Fibroblast of the conjunctiva (primary cell): Measurements from ENCODE around the gene TRIL.

ENCODE experiments used
- DNase-seq: peaks from one replicate; pipeline ENCODE4 v3.0.0-alpha.2; 2010; ENCODE audit warnings: low read depth

Gene TRIL

DNA sequence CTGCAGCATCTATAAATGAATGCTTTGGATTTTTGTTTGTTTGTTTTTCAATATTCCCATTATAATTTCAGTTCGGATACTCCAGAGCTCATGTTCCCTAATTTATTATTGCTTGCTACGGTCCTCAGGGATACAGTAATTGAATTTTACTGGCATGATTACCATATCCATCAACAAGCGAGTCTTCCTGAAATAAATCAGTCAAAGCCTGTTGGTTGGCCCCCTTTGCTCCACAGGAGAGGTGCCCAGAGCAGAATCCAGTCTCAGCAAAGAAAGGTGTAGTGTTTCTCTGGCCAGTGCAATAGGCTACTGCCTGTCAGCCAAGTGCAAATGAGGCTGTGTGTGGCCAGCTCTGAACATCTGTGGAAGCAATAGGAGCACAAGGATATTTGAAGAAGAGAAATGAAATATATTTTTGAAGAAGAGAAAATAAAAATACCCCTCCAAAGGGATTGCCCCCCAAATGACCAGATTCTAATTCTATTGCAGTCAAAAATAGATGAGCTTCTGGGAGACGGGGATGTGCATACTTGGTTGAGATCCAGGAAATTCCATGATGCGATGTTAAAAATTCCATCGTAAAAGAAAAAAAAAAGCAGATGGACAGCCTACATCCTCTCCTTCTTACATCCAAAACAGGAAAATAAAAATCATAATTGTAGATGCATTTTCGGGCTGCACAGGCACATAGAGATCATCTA lies 18.1 kb downstream of the TRIL start:
- DNase-seq, result no peak

DNA sequence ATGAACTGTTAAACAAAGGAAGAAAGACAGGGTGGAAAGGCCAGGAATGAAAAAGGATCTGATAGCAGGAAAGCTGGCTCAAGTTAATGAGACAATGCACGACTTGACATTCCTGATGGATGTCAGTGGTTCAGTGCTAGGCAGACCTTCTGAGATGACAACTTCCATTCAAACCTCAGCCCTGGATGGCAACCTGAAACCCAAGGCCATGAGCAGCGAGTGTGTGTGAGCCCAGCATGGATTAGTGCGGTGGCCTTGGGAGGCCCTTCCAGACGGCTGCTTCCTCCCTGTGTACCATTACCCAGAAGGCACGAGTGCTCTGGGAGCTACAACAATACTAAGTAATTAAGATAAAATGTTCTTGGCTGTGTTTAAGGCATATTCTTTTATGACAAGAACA lies 18.8 kb downstream of the TRIL start:
- DNase-seq, result no peak

DNA sequence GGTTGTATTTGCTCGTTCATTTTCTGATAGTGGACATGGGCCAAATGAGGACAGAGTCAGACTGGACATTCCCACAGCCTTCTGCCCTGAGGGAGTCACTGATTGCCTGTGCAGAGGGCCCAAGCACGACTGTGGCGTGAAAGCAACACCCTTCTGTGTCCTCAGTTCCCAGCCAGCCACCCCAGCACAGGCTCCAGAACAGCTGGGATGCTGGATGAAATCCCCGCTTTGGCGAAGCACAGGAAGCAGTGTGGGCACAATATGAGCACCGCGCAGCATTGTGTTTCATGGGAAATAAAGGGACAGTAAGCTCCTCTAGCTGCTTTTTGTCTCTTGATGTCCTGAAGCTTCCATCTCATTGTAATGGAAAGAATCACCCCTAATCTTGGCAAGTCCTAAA lies 20.5 kb downstream of the TRIL start:
- DNase-seq, result no peak

DNA sequence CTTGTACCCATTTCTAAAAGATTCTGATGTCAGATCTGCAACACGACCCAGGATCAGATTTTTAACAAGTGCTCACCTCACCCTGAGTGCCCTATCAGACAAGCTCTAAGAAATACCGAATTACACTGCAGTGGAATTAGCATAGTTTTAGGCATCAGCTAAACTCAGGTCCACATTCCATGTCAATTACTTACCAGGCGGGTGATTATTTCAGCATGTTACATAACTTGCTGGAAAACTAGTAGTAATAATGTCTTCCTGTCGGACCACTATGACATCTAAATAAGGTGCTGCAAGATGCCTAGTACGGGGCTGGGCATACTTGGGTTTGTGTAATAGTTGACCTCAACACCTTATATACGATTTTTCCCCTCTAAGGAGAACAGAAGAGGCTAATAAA lies 21.0 kb downstream of the TRIL start:
- no peak for DNase-seq

DNA sequence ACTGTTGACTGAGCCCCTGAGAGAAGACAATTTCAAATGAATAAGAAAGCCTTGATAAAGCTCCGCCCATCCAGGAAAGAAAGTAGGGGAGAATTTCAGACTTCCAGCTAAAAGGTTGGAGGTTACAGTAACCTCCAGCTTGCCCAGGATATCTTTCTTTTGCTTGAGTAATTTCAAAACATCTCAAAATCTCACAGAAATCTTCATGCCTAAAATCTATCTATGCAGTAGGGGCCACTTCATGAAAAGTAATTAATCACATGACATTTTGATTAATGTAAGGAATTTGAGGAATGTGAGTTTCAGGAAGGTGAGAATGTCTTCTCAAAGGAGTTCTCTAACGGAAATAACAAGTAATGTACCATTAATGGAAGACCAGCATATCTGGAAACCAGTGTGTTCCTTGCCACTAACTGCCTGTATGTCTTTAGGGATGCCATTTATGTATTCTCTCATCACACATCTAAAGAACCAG lies 24.2 kb downstream of the TRIL start:
- no peak for DNase-seq

DNA sequence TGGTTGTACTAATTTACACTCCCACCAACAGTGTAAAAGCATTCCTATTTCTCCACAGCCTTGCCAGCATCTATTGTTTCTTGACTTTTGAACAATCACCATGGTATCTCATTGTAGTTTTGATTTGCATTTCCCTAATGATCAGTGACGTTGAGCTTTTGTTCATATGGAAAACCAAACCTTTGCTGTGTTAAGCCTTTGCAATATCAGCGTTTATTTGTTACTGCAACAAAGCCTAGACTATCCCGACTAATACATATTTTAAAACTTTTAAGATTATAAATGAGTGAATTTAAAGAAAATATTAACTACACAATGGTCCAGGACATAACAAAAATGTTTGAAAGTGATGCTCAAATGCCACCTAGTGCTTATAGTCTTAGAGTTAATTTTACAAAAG lies 26.6 kb downstream of the TRIL start:
- DNase-seq, result no peak

GRCh38 chr7:28926871-28927597 lies 31.1 kb downstream of the TRIL start:
- DNase-seq, result peak; percentile 88

DNA sequence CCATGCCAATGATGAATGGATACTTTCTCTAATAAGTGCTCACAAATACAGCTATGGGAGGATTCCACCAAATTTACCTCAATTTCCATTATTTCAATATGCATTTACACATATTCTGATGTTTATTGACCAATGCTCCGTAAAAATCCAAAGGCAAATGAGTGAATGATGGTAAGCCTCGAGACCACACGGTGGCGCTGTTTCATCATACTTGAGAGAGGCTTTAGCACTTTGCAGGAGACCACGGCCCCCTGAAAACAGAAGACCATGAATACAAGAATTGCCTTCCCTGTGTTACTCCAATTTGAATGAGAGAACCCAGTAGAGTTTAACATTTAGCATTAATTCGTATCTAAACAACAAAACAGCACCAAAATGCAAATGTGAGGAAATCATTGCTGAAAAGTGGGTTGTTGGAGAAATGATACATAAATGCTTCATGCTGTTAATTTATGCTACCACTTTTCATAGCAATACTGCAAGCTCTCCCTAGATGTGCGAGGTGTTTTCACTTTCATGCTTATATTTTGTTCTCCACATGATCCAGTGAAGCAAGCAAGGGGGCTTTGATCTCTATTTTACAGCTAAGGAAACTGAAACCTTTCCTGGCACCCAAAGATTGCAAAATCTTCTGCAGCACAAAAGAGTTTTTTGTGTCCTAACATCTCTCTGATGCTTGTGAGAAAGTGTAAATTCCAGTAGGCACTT lies 35.4 kb downstream of the TRIL start:
- peak; percentile 75 for DNase-seq

DNA sequence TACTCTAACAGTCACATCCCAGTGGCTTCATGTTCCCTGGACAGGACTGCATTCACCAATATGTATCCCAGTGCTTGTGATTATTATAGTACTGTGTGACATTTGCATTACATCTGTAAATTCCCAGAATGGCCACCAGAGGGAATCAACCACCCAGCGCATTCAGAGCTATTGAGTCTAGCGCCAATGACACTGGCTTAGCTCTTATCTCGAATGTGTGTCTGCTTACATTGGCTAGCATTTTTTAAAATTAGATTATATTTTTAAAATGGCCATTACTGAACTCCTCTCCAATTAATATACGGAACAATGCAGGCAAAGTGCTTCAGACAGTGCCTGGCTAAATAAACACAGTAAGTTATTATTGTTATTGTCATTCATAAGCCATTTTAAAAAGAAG lies 36.3 kb downstream of the TRIL start:
- peak; percentile 52 for DNase-seq

- no peak for DNase-seq
Observed at GRCh38 chr7:28920424-28920823, 37.7 kb downstream of the TRIL start.

DNA sequence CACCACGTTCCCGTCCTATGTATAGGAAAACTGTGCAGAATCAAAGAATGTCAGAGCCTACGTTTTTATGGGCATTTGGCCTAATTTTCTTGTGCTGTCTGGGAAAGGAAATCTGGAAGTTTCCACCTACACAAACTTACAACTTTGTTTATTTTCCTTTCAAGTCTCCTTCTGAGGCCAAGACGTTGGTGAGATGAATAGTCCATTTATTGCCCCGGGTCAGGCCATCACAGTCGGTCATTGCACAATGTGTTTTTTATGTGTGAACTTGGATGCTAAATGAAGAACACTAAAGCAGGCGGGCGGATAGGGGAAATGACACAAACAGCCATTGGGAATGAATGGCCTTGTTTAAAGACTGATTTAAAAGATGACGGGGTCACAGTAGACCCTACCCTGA lies 38.6 kb downstream of the TRIL start:
- DNase-seq, result no peak

GRCh38 chr7:28908775-28909174 lies 49.4 kb downstream of the TRIL start:
- no peak for DNase-seq

- DNase-seq, result no peak
Observed at GRCh38 chr7:28905464-28905863, 52.7 kb downstream of the TRIL start.

DNA sequence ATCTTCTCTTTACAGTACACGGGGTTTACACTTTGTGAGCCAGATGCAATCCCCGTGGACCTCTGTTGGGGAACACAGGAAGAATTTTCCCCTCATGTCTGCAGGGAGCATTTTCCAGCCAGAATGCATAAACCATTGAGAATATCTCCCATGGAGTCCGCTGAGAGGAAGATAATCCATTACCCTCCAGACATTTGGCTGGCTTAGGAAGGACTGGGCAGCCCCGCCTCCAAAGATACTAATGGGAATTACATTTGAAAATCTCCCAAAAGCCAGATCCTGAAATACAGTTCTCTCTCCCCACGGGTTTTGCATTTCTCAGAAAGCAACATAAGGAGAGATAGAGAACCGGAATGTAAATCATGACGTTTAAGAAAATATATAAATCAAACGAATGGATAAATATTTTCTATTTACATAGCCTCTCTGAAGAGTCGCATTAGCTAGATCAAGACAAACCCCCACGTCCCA lies 53.5 kb downstream of the TRIL start:
- peak; percentile 18 for DNase-seq

DNA sequence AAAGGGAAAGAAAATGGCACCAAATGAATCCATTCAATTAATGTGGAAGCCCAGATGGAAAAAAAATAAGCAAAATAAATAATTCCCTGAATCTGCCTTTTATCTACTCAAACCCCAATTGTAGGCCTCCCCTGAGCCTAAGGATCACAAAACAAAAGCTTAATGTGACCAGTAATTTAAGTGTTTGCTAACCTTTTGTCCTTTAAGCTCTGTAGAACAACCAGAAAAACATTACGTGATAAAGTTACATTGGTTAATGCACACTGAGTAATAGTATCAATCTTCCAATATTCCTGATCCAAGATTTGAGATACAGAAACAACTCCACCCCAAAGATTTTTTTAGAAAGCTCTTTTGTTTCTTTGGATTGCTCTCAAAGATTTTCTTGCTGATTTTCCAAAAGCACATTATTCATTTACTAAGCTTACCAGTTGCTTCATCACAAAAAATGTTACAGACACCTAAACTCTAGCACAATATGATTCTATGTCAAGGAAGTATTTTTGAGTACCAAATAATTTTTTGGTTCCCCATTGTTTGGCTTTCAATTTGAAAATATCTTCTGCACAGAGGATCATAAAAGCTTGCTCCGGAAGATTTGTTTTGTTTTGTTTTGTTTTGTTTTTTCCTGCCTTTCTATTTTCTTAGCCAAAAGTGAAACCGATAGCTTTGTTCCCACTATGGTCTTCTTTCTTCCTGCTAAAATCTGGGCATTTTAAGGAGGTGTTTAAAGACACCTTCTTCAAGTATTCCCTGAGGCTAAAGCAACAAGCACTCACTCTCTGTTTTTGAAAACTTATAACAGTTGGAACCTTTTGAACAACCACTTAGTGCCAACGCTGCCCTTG lies 54.2 kb downstream of the TRIL start:
- DNase-seq, result no peak
